Left kidney (tissue), 8 donors: ENCODE measurements around the gene LZIC. TPM values are rescaled to one million over a fixed set of nuclear protein-coding genes. Genes with fewer than 3 reads are reported as not detected.
"Not testable (repeated sequence)": the region's sequence is repeated elsewhere in the genome, so short reads cannot be mapped to it uniquely, and the experiment has no call there.

Experiments used
- DNase-seq: peaks from one replicate; pipeline ENCODE4 v3.0.0-alpha.2; 2013
- long read RNA-seq, 8 donors: transcript quantifications; one replicate each; lab custom pipeline, GENCODE V29; 2026
- polyA plus RNA-seq: library from polyadenylated mRNA; unstranded; fragments of 120-200 nt; gene quantifications from one replicate; pipeline ENCODE4 v1.2.1, GENCODE V29; 2013; ENCODE audit not compliant: insufficient read length

LZIC gene
- 77.7 TPM for polyA plus RNA-seq
- long read RNA-seq, donor 1, transcript LZIC-202 (8 exons, 2,281 nt): major isoform, 5 of 13 reads
- long read RNA-seq, donor 1, partial matches to known transcripts: 0 of 13 reads
- long read RNA-seq, donor 1, other reads (novel, unspliced or antisense): 0 of 13 reads
- long read RNA-seq, donor 2, transcript LZIC-202 (8 exons, 2,281 nt): minor isoform, 5 of 20 reads
- long read RNA-seq, donor 2, transcript LZIC-201 (8 exons, 945 nt): major isoform, 7 of 20 reads
- long read RNA-seq, donor 2, transcript LZIC-203 (7 exons, 1,405 nt): major isoform, 7 of 20 reads
- long read RNA-seq, donor 2, partial matches to known transcripts: 0 of 20 reads
- long read RNA-seq, donor 2, other reads (novel, unspliced or antisense): 0 of 20 reads
- long read RNA-seq, donor 3, transcript LZIC-202 (8 exons, 2,281 nt): major isoform, 8 of 13 reads
- long read RNA-seq, donor 3, partial matches to known transcripts: 0 of 13 reads
- long read RNA-seq, donor 3, other reads (novel, unspliced or antisense): 0 of 13 reads
- long read RNA-seq, donor 4, partial matches to known transcripts: 0 of 2 reads
- long read RNA-seq, donor 4, other reads (novel, unspliced or antisense): 0 of 2 reads
- long read RNA-seq, donor 5, transcript LZIC-203 (7 exons, 1,405 nt): major isoform, 10 of 31 reads
- long read RNA-seq, donor 5, partial matches to known transcripts: 16 of 31 reads
- long read RNA-seq, donor 5, other reads (novel, unspliced or antisense): 0 of 31 reads
- long read RNA-seq, donor 6, transcript LZIC-201 (8 exons, 945 nt): major isoform, 9 of 20 reads
- long read RNA-seq, donor 6, transcript LZIC-203 (7 exons, 1,405 nt): minor isoform, 7 of 20 reads
- long read RNA-seq, donor 6, partial matches to known transcripts: 0 of 20 reads
- long read RNA-seq, donor 6, other reads (novel, unspliced or antisense): 0 of 20 reads
- long read RNA-seq, donor 7, transcript LZIC-201 (8 exons, 945 nt): major isoform, 6 of 26 reads
- long read RNA-seq, donor 7, transcript LZIC-203 (7 exons, 1,405 nt): minor isoform, 5 of 26 reads
- long read RNA-seq, donor 7, partial matches to known transcripts: 12 of 26 reads
- long read RNA-seq, donor 7, other reads (novel, unspliced or antisense): 0 of 26 reads
- long read RNA-seq, donor 8, partial matches to known transcripts: 0 of 2 reads
- long read RNA-seq, donor 8, other reads (novel, unspliced or antisense): 0 of 2 reads

DNA sequence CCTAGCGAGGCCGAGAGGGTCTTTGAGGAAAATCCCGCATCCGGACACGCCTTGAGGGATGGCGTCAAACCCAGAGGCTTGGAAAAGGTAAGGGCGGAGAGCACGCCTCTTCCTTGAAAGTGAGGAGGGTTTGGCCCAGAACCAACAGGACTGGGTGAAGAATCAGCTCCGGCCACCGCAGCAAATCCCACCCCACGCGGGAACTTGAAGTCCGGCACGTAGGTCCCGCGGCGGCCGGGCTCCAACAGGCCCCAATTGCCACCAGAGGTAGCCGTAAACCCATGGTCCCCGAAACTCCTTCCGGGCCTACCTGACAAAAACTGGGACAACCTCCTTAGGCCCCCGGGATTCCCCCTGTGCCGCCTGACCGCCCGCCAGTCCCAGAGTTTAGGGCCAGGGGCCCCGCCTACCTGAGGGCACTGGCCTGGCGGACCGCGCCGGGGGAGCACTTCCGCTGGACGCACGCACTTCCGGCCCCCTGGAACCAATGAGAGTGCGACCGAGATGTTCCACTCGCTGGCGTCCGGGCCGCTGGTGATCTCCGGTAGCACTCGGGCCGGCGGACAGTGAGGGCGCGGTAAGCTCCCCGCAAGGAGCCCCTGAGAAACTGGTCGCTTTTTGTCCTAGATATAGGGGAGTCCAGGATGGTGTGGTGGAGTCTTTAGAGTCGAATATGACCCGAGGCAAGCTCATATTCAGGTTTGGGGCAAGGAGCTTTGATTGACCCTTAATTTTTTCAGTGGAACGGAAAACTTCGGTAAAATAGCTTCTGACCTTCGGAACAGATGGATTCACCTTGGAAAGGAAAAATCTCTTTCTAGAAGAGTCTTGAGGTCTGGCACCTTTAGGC lies at the start of gene LZIC, which contains the start of gene NMNAT1:
LZIC (minus strand) TSS at position 453 of the 850 bp plus-strand sequence. CDS start 6,772 bp downstream, outside the sequence.
NMNAT1 (plus strand) TSS at position 537 of the 850 bp plus-strand sequence. CDS start 28,599 bp downstream, outside the sequence.
- DNase-seq: peak; percentile 91

DNA sequence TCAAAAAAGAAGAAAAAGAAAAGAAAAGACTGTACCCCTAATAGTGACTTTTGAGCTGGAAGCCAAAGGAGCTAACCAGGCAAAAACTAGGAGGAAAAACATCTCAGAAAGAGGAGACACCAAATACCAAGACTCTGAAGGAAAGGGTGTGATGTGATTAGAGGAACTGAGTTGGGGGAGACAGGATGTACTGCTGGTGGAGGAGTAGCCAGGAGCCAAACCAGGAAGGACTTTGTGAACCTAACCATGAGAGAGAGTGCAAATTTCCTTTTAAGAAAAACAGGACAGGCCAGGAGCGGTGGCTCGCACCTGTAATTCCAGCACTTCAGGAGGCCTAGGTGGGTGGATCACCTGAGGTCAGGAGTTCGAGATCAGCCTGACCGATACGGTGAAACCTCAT lies 49.7 kb upstream of the LZIC start:
- no peak for DNase-seq

DNA sequence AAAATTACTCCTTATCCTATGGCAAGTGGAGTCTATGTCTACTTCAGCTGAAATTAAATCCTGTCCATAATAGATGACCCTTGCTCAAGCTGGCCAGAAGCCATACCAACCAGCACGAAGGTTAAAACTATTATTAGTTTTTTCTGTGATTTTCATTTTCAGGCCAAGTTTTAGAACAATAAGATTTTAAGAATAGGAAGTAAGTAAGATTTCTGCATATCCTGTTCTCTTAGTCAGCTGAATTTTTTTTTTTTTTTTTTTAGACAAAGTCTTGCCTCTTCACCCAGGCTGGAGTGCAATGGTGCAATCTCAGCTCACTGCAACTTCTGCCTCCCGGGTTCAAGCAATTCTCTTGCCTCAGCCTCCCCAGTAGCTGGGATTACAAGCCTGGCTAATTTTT lies 47.8 kb upstream of the LZIC start:
- DNase-seq: no peak

DNA sequence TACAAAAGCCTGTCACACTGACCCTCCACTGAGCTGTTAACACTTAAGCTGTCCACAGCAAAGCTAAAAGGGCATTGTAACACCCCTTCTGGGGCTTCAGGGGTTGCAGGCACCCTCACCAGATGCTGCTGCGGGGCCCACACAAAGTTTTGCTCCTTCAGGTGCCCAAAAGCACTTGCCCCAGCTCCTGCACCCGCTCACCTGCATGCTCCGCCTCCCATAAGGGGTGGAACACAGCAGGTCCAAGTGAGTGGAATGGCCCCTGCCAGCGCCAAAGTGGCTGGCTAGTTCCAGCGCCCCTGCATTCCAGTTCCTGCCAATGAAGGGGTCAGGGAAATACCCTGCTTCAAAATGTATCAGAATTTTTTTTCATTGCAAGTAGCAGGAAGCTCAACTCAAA lies 46.6 kb upstream of the LZIC start:
- DNase-seq: no peak

DNA sequence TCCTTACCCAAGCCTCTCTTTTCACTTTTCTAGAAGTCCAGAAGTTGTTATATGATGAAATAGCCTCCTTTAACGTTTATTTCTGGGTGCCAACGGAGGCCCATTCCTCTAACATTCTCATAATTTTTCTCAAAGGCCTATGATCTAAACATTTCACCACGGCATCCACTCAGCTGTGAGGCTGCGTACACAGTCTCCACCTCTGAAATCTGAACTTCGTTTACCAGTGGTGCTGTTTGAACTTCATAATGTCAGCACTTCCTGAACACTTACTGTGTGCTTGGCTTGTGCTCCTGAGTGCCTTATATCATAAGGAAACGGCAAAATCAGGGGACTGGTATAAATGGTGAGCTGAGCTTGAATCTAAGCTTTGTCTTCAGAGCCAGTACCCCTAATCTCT lies 41.8 kb upstream of the LZIC start:
- DNase-seq: no peak

DNA sequence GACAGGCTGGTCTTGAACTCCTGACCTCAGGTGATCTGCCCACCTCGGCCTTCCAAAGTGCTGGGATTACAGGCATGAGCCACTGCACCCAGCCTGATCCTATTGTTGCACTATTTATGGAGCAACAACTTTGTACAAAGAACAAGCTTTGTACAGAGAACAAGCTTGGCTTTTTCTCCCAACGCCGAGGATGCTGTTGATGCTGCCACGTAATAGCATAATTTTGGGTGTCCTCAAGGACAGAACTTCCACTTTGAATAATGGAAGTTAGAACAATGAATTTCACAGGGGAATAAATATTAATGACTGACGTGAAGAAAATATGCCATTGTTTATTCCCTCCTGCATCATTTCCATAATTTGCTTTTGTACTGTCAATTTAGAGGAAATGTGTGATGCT lies 41.1 kb upstream of the LZIC start:
- DNase-seq: no peak

DNA sequence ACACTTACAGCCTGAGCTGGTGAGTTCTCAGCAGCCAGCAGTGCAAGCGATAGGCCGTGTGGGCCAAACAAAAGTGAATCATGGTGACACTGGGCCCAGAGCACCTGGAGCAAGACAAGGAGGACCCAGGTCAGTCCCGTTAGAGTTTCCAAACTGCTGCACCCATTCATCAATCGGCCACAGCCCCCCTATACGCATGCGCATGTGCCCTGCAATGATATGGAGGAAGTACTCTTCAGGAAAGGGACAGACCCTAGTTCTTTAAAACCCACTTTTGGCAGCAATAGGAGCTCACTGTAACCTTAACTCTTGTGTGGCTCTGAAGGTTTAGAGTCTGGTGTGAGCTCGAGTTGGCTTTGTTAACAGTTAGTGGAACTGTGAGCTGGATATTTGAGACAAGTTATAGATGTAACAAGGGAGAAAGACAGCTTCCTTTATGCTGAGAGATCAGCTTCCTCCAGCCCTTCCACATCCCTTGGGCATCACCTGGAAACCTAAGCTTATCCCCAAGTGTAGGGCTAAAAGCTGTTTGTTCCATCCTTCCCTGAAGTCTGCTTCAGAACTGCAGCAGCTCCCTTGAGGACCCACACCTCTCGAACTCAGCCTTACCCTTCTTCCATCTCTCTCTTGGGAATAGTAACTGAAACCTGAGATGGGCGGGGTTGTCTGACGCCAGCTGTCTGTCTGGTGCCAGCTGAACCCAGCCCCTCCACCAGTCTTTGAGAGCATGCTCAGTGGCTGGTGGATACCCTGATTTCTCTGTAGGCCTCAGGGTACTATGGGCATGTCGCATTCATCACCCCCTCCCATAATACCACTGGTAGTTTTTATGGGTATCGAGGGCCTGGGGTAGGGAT lies 17.7 kb upstream of the LZIC start:
- DNase-seq: peak; percentile 30

DNA sequence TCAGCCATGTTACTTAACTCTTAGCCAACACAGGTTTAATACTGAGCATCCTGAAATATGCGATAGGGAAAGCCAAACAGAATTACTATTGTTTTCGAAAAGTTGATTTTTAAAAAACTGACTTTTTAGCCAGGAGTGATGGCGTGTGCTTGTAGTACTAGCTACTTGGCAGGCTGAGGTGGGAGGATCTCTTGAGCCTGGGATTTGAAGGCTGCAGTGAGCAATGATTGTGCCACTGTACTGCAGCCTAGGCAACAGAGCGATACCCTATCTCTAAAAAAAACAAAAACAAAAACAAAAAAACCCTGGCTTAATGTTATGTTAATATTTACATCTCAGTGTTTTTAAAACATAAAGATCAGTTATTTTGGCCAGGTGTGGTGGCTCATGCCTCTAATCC lies 16.8 kb upstream of the LZIC start:
- no peak for DNase-seq

DNA sequence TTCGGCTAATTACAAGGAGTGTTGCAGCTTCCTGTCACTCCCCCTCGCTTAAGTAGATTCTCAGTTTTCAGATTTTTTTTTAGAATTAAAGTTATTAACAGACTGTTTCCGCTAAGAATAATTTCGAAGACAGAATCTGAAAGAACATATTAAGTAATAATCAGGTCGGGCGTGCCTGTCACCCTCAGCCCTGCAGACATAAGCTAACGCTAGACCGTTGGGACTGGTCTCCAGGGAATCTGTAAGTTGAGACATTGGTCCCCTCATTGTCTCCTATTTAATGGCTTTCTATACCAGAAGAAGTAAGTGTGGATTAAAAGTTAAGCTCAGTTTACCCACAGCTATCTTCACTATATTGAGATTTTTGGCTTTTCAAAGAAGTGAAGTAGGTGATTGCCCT lies 14.5 kb upstream of the LZIC start:
- no peak for DNase-seq

DNA sequence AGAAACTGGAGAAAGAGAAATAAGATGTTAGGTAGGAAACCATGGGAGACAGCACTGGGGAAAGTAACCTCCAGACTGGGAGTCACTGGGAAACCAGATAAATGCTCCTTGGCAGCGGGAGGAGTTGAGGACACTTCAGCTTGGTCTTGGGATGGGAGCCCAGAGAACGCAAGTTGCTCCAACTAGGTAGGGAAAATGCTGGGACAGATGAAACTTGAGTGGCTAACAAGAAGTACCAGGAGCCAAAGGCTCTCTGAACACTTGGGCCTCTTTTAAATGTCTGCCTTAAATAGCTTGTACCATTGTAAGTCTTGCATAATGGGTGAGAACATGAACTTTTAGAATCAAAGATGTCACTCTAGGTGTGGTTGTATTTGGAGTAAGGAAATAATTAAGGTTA lies 3.1 kb upstream of the LZIC start:
- DNase-seq: no peak

DNA sequence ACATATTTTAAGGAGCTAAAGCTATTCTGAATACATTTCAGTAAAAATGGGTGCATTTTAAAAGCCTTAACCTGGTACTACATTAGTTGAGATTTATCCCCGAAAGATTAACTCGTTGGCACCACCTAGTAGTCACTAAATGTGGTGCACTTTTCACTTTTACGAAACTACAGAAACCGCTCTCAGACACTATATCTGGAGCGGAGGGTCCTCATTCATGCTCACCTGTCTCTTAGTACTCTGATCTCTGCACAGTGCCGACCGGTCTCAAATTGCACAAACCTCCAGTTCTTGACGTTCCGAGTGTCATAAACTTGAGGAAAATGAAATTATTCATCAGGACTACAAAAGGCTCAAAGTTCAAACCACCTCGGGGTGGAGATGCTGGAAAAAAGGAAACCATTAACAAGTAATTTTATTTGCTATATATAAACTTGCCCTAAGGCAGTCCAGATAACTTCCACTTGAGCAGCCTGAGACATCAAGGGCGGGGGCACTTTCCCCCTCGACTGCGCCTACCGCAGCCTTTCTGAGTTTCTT lies 722 bp downstream of the LZIC start:
- DNase-seq: peak; percentile 46

DNA sequence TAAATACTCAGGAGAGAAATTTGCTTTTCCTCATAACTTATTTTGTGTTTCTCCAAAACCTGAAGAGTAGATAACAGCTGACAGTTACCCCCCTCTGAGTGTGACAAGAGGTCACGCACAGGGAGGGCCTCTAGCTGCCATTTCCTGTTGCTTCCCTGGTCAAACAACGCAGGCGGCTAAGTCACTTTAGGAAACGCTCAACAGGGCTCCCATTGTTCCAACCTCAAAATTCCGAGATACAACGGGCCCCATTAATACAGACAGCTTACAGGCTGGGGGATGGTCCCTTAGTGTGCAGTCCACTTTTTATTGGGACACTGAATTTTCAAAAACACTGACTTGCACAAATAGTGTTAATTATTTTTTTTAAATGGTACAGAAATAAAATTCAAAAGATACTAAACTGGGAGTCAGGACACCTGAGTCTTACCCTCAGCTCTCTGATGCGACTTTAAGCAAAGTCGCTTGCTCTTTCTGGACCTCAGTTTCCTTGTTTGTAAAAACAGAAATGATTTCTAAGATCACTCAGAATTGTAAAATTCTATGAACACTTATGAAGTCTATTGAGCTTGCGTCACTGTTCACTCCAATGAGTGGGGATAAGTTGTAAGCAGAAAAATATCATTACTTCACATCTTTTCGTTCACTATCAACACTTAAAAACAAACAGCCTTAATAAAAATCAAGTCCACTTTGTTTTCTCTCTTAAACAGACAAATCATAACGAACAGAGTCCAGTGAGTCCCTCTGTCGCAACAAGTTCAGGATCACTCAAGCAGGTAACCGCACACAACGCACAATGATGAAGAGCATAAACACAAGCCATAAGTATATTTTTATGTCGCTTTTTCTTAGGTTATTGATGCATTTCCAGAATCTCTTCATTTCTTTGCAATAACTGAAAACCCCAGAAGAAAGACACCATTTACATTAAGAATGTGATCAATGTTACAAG lies 13.5 kb downstream of the LZIC start:
- no peak for DNase-seq

DNA sequence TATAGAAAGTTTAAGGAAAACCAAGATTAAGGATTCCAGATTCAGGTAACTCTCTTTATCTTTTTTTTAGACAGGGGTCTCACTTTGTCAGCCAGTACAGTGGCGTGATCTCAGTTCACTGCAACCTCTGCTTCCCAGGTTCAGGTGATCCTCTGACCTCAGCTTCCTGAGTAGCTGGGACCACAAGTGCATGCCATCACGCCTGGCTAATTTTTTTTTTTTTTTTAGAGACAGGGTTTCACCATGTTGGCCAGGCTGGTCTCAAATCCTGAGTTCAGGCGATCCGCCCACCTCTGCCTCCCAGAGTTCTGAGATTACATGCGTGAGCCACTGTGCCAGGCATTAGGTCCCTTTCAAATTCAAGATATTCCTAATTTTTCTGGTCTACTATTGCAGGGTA lies 15.9 kb downstream of the LZIC start:
- no peak for DNase-seq

DNA sequence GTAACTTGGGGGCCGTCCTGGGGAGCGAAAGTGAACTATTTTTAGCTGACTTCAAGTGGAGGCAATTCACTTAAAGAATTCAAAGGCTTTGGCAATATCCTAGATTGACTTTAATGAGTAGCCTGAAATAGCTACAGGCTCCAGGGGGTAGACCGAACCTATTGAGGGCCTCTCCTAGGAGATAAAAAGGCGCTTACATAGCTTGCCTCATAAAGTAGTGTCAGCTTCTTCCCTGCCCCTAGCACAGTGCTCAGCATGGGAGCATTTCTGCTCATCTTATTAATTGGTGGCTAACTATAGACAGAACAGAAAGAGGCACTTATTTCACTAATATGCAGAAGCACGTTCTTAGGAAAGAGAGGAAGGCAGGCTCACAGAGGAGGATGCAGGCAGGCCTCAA lies 20.8 kb downstream of the LZIC start:
- DNase-seq: no peak

DNA sequence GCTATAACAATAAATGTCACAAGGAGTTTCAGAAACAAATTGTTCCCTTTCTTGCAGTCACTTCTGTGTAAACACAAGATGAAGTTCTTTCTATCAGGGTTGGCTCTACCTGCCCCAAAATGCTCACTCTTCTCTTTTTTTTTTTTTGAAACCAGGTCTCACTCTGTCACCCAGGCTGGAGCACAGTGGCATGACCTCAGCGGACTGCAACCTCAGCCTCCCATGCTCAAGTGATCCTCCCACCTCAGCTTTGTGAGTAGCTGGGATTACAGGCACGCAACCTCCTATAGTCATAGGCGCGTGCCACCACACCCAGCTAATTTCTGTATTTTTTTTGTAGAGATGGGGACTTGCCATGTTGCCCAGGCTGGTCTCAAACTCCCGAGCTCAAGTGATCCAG lies 22.6 kb downstream of the LZIC start:
- no peak for DNase-seq

DNA sequence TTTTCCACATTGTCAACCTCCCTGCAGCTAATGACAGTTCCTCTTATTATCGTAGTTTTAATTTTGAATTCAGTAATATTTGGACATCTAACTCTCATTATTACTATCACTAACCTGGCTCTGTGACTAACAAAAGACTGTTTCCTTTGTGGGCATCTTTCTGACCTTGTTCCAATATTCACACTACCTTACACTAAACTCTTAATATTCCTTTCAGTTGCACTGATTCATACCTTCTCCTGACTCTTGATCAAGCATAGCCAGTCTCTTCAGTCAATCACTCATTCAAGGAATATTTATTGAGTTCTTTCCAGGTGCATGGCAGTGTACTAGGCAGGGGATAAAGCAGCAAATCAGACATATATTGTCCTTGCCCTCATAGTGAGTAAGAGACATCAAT lies 25.3 kb downstream of the LZIC start:
- no peak for DNase-seq

DNA sequence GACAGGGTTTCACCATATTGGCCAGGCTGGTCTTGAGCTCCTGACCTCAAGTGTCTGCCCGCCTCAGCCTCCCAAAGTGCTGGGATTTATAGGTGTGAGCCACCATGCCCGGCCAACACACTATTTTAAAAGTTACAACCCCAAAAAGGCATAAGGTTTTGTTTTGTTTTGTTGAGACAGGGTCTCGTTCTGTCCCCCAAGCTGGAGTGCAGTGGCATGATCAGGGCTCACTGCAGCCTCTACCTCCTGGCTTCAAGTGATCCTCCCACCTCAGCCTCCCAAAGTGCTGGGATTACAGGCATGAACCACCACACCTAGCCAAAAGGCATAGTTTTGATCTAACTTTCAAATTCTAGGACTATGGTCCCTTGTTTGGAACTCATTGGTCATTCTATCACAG lies 25.7 kb downstream of the LZIC start:
- DNase-seq: not testable (repeated sequence)

DNA sequence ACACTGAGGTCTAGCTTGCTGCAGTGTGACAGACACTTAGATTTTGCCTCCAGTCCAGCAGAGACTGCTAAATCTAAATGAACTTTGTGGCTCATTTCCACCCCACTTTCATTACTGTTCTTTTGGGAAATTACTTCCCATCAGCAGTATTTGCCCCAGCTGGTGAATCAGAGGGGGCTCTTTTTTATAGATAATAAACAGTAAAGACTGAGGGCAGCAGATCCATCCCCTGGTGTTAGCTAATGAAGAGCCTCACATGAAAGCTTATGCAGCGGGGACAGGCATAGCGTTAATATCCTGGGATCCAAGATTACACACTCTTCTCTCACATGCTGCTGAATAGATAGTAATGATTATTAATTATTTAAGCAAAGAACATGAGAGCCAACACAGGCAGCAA lies 26.7 kb downstream of the LZIC start:
- DNase-seq: no peak

DNA sequence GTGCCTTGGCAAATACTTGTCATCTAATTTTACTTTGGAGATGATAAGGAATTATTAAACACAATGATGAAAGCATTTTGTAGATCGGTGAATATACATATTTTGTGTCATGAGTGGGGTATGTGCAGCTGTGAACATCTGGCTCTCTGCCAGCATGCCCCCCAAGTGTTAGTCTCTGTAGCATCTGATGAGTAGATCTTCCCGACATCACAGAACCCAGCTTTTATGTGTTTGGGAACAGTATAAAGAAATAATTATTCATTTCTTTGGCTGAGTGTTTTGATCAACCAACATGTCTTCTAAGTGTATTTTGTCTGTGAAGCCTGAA lies 28.6 kb downstream of the LZIC start:
- no peak for DNase-seq
